Choroid plexus epithelial cell (primary cell): Measurements from ENCODE around the gene APCDD1L.

Experiments used
- DNase-seq: peaks from one replicate; pipeline ENCODE4 v3.0.0-alpha.2; 2010; ENCODE audit warnings: low read depth
- H3K4me3 ChIP-seq: 2 replicates; pipeline ENCODE4 v1.5.1; 2011; ENCODE audit warnings: low read depth, mild to moderate bottlenecking, control low read depth, low read length, moderate library complexity
- TF ChIP-seq, protein P1 (sequence below): conservative IDR thresholded peaks from 2 replicates; pipeline ENCODE4 v1.5.1; 2011; ENCODE audit warnings: low read depth, mild to moderate bottlenecking, control low read depth, inconsistent platforms, low read length, moderate library complexity

APCDD1L gene

DNA sequence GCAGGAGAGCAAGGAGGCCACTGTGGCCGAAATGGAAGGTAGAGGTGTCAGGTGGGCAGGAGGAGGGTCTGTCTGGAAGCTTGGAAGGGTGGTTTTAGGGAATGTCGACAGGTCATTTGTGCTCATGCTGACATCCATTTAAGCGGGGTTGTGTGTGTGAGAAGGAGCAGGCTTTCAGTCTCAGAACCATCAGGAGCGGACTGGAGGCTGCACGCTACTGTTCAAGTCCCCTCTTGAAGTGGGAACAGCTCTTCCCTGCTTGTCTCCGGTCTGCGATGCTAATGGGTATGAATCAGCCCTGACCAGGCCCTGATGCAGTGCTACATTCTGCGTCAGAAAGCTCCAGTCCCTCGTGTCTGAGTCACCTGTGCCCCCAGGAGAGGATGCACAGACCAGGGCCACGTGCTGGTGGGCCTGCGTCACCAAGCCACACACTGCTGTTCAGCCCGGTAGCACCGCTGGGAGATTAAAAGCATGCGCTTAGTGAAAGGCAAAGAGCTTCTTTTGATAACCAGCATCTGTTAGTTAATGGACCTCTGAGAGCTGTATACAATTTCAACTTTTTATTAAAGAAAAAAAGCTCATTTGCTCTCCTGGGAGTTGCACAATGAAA lies 58.0 kb downstream of the APCDD1L start:
- H3K4me3 ChIP-seq: no peak overlapping the region
- TF ChIP-seq, protein P1, sequence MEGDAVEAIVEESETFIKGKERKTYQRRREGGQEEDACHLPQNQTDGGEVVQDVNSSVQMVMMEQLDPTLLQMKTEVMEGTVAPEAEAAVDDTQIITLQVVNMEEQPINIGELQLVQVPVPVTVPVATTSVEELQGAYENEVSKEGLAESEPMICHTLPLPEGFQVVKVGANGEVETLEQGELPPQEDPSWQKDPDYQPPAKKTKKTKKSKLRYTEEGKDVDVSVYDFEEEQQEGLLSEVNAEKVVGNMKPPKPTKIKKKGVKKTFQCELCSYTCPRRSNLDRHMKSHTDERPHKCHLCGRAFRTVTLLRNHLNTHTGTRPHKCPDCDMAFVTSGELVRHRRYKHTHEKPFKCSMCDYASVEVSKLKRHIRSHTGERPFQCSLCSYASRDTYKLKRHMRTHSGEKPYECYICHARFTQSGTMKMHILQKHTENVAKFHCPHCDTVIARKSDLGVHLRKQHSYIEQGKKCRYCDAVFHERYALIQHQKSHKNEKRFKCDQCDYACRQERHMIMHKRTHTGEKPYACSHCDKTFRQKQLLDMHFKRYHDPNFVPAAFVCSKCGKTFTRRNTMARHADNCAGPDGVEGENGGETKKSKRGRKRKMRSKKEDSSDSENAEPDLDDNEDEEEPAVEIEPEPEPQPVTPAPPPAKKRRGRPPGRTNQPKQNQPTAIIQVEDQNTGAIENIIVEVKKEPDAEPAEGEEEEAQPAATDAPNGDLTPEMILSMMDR: no peak
- DNase-seq: peak; percentile 72

GRCh38 chr20:58454460-58454859 lies 60.7 kb downstream of the APCDD1L start:
- DNase-seq: no peak
- H3K4me3 ChIP-seq: no peak overlapping the region
- TF ChIP-seq, protein P1: no peak

DNA sequence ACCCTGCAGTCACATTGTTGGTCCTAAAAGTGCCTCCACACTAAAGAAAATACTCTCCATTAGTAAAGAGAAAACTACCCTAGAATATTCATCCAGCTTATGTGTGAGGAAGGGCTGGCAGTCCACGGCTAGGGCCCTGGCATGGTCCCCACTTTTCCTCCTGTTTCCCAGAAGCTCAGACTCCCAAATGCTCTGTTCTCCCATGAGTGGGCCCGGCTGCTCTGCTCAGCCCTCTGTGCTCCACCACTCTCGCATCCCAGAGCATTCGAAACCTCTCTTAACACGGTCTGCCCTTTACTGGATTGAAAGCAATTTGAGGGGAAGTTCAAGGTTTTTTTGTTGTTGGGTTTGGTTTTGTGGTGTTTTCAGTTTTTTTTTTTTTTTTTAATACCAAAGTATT lies 61.8 kb downstream of the APCDD1L start:
- DNase-seq: no peak
- TF ChIP-seq, protein P1: no peak
- H3K4me3 ChIP-seq: no peak overlapping the region

DNA sequence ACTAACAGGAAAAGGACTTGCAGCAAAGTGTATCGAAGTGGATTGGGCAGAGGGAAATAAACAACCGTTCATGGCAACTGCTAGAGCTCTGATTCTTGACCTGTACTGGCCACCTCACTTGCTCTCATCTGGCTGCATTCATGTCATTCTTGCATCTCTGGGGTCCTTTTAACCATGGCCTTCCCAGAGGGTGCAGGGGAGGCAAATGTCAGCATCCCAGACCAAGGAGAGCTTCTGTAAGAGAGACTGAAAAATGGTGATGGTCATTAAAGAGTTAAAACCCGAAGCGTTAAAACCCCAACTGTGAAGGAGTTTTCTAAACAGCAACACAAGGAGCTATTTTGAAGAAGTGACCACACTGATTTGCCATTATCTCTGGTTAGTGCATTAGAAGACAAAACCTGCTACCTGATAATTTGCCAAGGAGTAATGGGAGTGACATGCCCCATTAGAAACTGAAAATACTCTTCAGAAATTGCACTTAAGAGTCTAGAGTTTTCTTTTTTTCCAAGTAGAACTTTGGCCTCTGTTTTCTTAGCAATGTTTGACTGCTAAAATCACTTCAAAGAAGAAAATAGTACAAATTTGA lies 62.4 kb downstream of the APCDD1L start:
- no peak for DNase-seq
- no peak overlapping the region for H3K4me3 ChIP-seq
- TF ChIP-seq, protein P1: no peak

DNA sequence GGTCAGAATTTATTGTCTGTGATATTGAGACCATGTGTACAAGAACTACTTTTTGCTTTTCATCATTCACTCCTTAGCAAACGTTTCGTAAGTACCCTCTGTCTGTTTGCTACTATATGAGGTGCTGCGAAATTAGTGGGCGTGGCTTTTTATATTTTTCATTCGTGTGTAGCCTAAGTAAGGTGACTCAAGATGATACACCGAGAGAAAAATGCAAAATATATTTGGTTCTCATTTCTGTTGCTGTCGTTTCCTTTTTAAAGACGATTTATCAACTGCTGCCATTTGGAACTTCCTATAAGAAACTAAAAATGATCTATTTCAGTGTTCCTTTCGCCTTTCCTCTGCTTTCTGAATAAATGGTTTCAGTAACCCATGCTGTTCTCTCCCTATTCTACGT lies 64.9 kb downstream of the APCDD1L start:
- no peak overlapping the region for H3K4me3 ChIP-seq
- DNase-seq: no peak
- TF ChIP-seq, protein P1: no peak

GRCh38 chr20:58449681-58450221 lies 65.4 kb downstream of the APCDD1L start:
- TF ChIP-seq, protein P1: no peak
- no peak for DNase-seq
- no peak overlapping the region for H3K4me3 ChIP-seq

DNA sequence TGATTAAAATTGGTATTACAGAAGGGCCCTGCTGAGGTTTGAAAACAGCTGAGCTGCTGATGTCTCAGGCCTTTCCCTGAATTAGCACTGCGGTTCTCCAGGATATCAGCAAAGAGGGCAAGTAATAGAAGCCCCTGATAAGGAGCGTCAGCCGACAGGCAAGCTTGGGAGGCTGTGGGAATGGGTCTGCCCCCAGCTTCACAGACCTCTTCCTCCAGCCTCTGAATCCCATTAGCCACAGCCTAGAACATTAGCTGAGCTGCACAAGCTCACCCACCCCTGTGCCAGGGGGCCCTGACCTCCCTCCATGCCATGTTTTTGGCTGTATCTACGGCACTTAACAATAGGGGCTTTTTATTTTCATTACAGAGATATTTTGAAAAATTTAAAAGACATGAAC lies 66.2 kb downstream of the APCDD1L start:
- TF ChIP-seq, protein P1: no peak
- no peak for DNase-seq
- H3K4me3 ChIP-seq: no peak overlapping the region
